Activated T-cell treated with anti-CD3 and anti-CD28 coated beads, Interleukin-2, amount 50 U/mL, for 24 hours (primary cell): Measurements from ENCODE around the gene CCNC.
"Not testable (repeated sequence)": the region's sequence is repeated elsewhere in the genome, so short reads cannot be mapped to it uniquely, and the experiment has no call there.

ENCODE experiments used
- DNase-seq: peaks from one replicate; pipeline ENCODE4 v3.0.0-alpha.2; 2020
- H3K27ac Mint-ChIP-seq: 2 replicates; pipeline ENCODE4 v1.8.0; 2020; ENCODE audit warnings: mild to moderate bottlenecking, mixed read lengths
- H3K27me3 Mint-ChIP-seq: 2 replicates; pipeline ENCODE4 v1.8.0; 2020; ENCODE audit warnings: mixed read lengths
- H3K36me3 Mint-ChIP-seq: 2 replicates; pipeline ENCODE4 v1.8.0; 2020; ENCODE audit warnings: low read depth, mixed read lengths
- H3K4me1 Mint-ChIP-seq: 2 replicates; pipeline ENCODE4 v1.8.0; 2020; ENCODE audit warnings: low read depth, mixed read lengths
- H3K4me3 Mint-ChIP-seq: 2 replicates; pipeline ENCODE4 v1.8.0; 2020; ENCODE audit warnings: mild to moderate bottlenecking, moderate library complexity, mixed read lengths
- H3K9me3 Mint-ChIP-seq: 2 replicates; pipeline ENCODE4 v1.8.0; 2020; ENCODE audit warnings: mixed read lengths

Gene CCNC

GRCh38 chr6:99605911-99606655, 37.6 kb upstream of the CCNC start:
- peaks cover 58% of the 10 kb centered on the region for H3K4me1 Mint-ChIP-seq
- peaks cover 95% of the 10 kb centered on the region for H3K27me3 Mint-ChIP-seq
- H3K36me3 Mint-ChIP-seq, result no peaks in the 10 kb centered on the region
- H3K4me3 Mint-ChIP-seq, result no peak overlapping the region
- peaks cover 4% of the 10 kb centered on the region for H3K9me3 Mint-ChIP-seq
- no peak for DNase-seq
- H3K27ac Mint-ChIP-seq, result no peak overlapping the region

GRCh38 chr6:99605074-99605734, 36.7 kb upstream of the CCNC start:
- peaks cover 49% of the 10 kb centered on the region for H3K4me1 Mint-ChIP-seq
- peaks cover 94% of the 10 kb centered on the region for H3K27me3 Mint-ChIP-seq
- H3K4me3 Mint-ChIP-seq, result no peak overlapping the region
- H3K36me3 Mint-ChIP-seq, result no peaks in the 10 kb centered on the region
- H3K27ac Mint-ChIP-seq, result no peak overlapping the region
- no peak for DNase-seq
- H3K9me3 Mint-ChIP-seq, result peaks cover 4% of the 10 kb centered on the region

GRCh38 chr6:99604166-99605073, 36.0 kb upstream of the CCNC start:
- Mint-ChIP-seq H3K9me3 (peaks cover 4% of the 10 kb centered on the region), H3K27ac (no peak overlapping the region), H3K4me1 (peaks cover 44% of the 10 kb centered on the region), H3K4me3 (peak overlapping the region; percentile 58), H3K27me3 (peaks cover 93% of the 10 kb centered on the region), H3K36me3 (no peaks in the 10 kb centered on the region)
- DNase-seq, result peak; percentile 34

GRCh38 chr6:99603421-99604165, 35.1 kb upstream of the CCNC start:
- Mint-ChIP-seq H3K9me3 (no peaks in the 10 kb centered on the region), H3K27me3 (peaks cover 93% of the 10 kb centered on the region), H3K4me1 (peaks cover 39% of the 10 kb centered on the region), H3K27ac (peak overlapping the region; percentile 8), H3K36me3 (no peaks in the 10 kb centered on the region), H3K4me3 (peak overlapping the region; percentile 58)
- DNase-seq, result peak; percentile 55

- Mint-ChIP-seq H3K36me3 (no peaks in the 10 kb centered on the region), H3K4me3 (peak overlapping the region; percentile 59), H3K27me3 (peaks cover 93% of the 10 kb centered on the region), H3K4me1 (peaks cover 35% of the 10 kb centered on the region), H3K9me3 (no peaks in the 10 kb centered on the region), H3K27ac (no peak overlapping the region)
- peak; percentile 32 for DNase-seq
These were observed 34.3 kb upstream of the CCNC start for GRCh38 chr6:99602520-99603420.

- H3K27ac Mint-ChIP-seq, DNase-seq, H3K4me3 Mint-ChIP-seq, H3K9me3 Mint-ChIP-seq, H3K36me3 Mint-ChIP-seq: not testable (repeated sequence)
- peaks cover 15% of the 10 kb centered on the region for H3K4me1 Mint-ChIP-seq
- H3K27me3 Mint-ChIP-seq, result peaks cover 91% of the 10 kb centered on the region
These were observed 26.2 kb upstream of the CCNC start for GRCh38 chr6:99594696-99595095.

GRCh38 chr6:99592900-99593299, 24.4 kb upstream of the CCNC start:
- Mint-ChIP-seq H3K9me3 (peaks cover 2% of the 10 kb centered on the region), H3K4me3 (no peak overlapping the region), H3K36me3 (no peaks in the 10 kb centered on the region), H3K27ac (no peak overlapping the region), H3K4me1 (peaks cover 26% of the 10 kb centered on the region), H3K27me3 (peaks cover 90% of the 10 kb centered on the region)
- no peak for DNase-seq

- no peaks in the 10 kb centered on the region for H3K36me3 Mint-ChIP-seq
- H3K27me3 Mint-ChIP-seq, result peaks cover 86% of the 10 kb centered on the region
- H3K9me3 Mint-ChIP-seq, result peaks cover 2% of the 10 kb centered on the region
- no peak overlapping the region for H3K27ac Mint-ChIP-seq
- peaks cover 26% of the 10 kb centered on the region for H3K4me1 Mint-ChIP-seq
- H3K4me3 Mint-ChIP-seq, result no peak overlapping the region
- no peak for DNase-seq
These were observed 23.4 kb upstream of the CCNC start for GRCh38 chr6:99591673-99592364.

- no peak for DNase-seq
- H3K27ac Mint-ChIP-seq, result no peak overlapping the region
- H3K4me3 Mint-ChIP-seq, result no peak overlapping the region
- H3K27me3 Mint-ChIP-seq, result peaks cover 82% of the 10 kb centered on the region
- peaks cover 2% of the 10 kb centered on the region for H3K9me3 Mint-ChIP-seq
- H3K36me3 Mint-ChIP-seq, result no peaks in the 10 kb centered on the region
- H3K4me1 Mint-ChIP-seq, result peaks cover 26% of the 10 kb centered on the region
These were observed 22.5 kb upstream of the CCNC start for GRCh38 chr6:99590728-99591672.

- Mint-ChIP-seq H3K27me3 (peaks cover 82% of the 10 kb centered on the region), H3K9me3 (no peaks in the 10 kb centered on the region), H3K4me1 (peaks cover 26% of the 10 kb centered on the region), H3K4me3 (peak overlapping the region; percentile 78), H3K36me3 (no peaks in the 10 kb centered on the region), H3K27ac (no peak overlapping the region)
- DNase-seq, result no peak
These were observed 21.5 kb upstream of the CCNC start for GRCh38 chr6:99589907-99590493.

- no peak for DNase-seq
- Mint-ChIP-seq H3K4me1 (peaks cover 26% of the 10 kb centered on the region), H3K36me3 (no peaks in the 10 kb centered on the region), H3K27ac (no peak overlapping the region), H3K9me3 (no peaks in the 10 kb centered on the region), H3K27me3 (peaks cover 82% of the 10 kb centered on the region), H3K4me3 (peak overlapping the region; percentile 78)
These were observed 20.8 kb upstream of the CCNC start for GRCh38 chr6:99589290-99589672.
